Measurements from ENCODE around the gene CERT1.

CERT1 gene

DNA sequence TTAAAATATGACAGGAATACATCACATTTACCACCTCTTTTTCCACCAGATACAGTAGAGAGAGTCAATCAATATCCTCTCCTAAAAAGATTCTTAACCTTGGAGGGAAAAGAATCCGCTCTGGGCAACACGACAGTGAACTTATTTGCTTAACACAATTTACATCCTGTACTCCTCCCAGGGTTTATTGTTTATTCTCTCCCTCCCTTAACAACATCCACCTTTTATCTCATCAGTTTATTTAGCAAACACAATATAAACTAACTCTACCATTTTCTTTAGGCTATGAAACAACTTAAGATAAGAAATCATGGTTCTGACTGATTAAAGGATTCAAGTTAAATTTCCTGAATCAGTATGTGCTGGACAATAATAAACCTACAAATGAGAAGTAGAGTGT is 50.9 kb downstream of the CERT1 start:
- no peaks in the 10 kb centered on the region for H3K27me3 ChIP-seq (ENCODE audit: control insufficient read depth, insufficient read depth, low read length)
- H3K27ac ChIP-seq (ENCODE audit: low read depth, low read length), result no peak overlapping the region
- H3K4me1 ChIP-seq (ENCODE audit: control insufficient read depth, insufficient read depth, low read length), result peaks cover 29% of the 10 kb centered on the region
- no peak overlapping the region for H3K4me3 ChIP-seq (ENCODE audit: low read depth, low read length)
- H3K9me3 ChIP-seq (ENCODE audit: control insufficient read depth, insufficient read depth, low read length), result no peaks in the 10 kb centered on the region
- H3K36me3 ChIP-seq (ENCODE audit: control insufficient read depth, insufficient read depth, low read length), result 0 out of 2 replicates have a peak, but pooled peaks cover 3% of the 10 kb centered on the region
- no peak overlapping the region for H3K9ac ChIP-seq (ENCODE audit: low read depth, low read length)

GRCh38 chr5:75457691-75458090 is 53.7 kb downstream of the CERT1 start:
- Histone ChIP-seq H3K27me3 (ENCODE audit: control insufficient read depth, insufficient read depth, low read length) (no peaks in the 10 kb centered on the region), H3K4me1 (ENCODE audit: control insufficient read depth, insufficient read depth, low read length) (peaks cover 14% of the 10 kb centered on the region), H3K4me3 (ENCODE audit: low read depth, low read length) (no peak overlapping the region), H3K27ac (ENCODE audit: low read depth, low read length) (no peak overlapping the region), H3K9me3 (ENCODE audit: control insufficient read depth, insufficient read depth, low read length) (no peaks in the 10 kb centered on the region), H3K9ac (ENCODE audit: low read depth, low read length) (no peak overlapping the region), H3K36me3 (ENCODE audit: control insufficient read depth, insufficient read depth, low read length) (0 out of 2 replicates have a peak, but pooled peaks cover 3% of the 10 kb centered on the region)

DNA sequence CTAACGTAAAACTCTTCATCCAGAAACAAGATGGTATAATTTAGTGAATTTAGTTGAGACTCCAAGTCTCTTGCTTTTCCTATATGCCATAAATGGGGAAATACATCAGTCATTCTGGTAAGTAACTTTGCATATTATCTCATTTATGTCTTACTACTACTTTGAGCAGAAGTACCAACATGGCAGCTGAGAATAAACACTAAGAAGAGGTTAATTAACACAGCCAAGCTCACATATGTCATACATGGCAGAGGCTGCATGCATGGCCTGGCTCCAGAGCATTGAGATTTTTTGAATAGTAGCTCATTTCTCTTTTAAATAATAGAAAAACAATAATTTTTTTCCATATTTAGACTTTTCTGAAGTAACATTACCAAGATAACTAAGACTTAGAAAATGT is 54.3 kb downstream of the CERT1 start:
- Histone ChIP-seq H3K27ac (ENCODE audit: low read depth, low read length) (no peak overlapping the region), H3K4me1 (ENCODE audit: control insufficient read depth, insufficient read depth, low read length) (peaks cover 14% of the 10 kb centered on the region), H3K4me3 (ENCODE audit: low read depth, low read length) (no peak overlapping the region), H3K36me3 (ENCODE audit: control insufficient read depth, insufficient read depth, low read length) (0 out of 2 replicates have a peak, but pooled peaks cover 3% of the 10 kb centered on the region), H3K9ac (ENCODE audit: low read depth, low read length) (no peak overlapping the region), H3K9me3 (ENCODE audit: control insufficient read depth, insufficient read depth, low read length) (no peaks in the 10 kb centered on the region), H3K27me3 (ENCODE audit: control insufficient read depth, insufficient read depth, low read length) (no peaks in the 10 kb centered on the region)

DNA sequence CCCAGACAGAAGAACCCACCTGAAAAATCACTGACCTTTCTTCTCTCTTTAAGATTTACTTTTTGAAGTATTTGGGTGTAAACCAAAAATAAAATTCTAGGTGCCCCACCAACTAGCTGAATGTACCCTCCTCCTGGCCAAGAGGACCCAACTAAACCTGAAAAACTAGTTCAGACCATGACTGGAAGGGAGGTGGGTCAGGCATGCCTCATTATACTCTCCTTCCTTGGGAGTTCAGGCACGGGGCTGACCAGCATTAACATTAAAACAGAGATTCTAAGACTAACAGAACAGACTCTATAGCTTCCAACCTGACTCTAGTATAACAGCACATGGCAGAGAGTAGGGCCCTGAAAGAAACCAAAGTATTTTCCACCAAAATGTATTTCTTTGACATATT is 61.4 kb downstream of the CERT1 start:
- Histone ChIP-seq H3K9me3 (ENCODE audit: control insufficient read depth, insufficient read depth, low read length) (no peaks in the 10 kb centered on the region), H3K9ac (ENCODE audit: low read depth, low read length) (no peak overlapping the region), H3K27me3 (ENCODE audit: control insufficient read depth, insufficient read depth, low read length) (no peaks in the 10 kb centered on the region), H3K27ac (ENCODE audit: low read depth, low read length) (peak overlapping the region; percentile 13), H3K4me1 (ENCODE audit: control insufficient read depth, insufficient read depth, low read length) (peaks cover 16% of the 10 kb centered on the region), H3K4me3 (ENCODE audit: low read depth, low read length) (no peak overlapping the region), H3K36me3 (ENCODE audit: control insufficient read depth, insufficient read depth, low read length) (no peaks in the 10 kb centered on the region)

DNA sequence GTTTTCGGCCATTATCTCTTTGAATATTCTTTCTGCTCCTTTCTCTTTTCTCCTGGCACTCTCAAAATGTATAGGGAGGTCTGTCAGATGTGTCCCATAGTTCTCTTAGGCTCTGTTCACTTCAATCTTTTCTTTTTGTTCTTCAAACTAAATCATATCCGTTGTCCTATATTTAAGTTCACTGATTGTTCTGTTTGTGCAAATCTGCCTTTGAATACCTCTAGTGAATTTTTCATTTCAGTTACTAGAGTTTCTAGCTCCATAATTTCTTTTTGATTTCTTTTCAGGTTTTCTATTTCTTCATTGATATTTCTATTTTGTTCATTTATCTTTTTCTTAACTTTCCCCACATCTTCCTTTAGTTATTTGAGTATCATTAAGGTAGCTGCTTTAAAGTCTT is 65.4 kb downstream of the CERT1 start:
- Histone ChIP-seq H3K27me3 (ENCODE audit: control insufficient read depth, insufficient read depth, low read length) (no peaks in the 10 kb centered on the region), H3K9me3 (ENCODE audit: control insufficient read depth, insufficient read depth, low read length) (no peaks in the 10 kb centered on the region), H3K4me3 (ENCODE audit: low read depth, low read length) (no peak overlapping the region), H3K36me3 (ENCODE audit: control insufficient read depth, insufficient read depth, low read length) (no peaks in the 10 kb centered on the region), H3K4me1 (ENCODE audit: control insufficient read depth, insufficient read depth, low read length) (peaks cover 16% of the 10 kb centered on the region), H3K27ac (ENCODE audit: low read depth, low read length) (no peak overlapping the region), H3K9ac (ENCODE audit: low read depth, low read length) (no peak overlapping the region)

DNA sequence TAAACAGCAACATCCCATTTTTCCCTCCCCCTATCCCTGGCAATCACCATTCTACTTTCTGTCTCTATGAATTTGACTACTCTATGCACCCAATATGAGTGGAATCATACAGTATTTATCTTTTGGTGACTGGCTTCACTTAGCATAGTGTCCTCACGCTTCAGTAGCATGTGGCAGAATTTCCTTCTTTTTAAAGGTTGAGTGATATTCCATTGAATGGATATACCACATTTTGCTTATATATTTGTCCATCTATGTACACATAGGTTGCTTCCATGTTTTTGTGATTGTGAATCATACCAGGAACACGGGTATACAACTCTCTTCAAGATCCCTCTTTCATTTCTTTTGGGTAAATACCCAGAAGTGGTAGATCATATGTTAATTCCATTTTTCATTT is 69.9 kb downstream of the CERT1 start:
- Histone ChIP-seq H3K9me3 (ENCODE audit: control insufficient read depth, insufficient read depth, low read length) (no peaks in the 10 kb centered on the region), H3K36me3 (ENCODE audit: control insufficient read depth, insufficient read depth, low read length) (no peaks in the 10 kb centered on the region), H3K4me3 (ENCODE audit: low read depth, low read length) (no peak overlapping the region), H3K27me3 (ENCODE audit: control insufficient read depth, insufficient read depth, low read length) (no peaks in the 10 kb centered on the region), H3K27ac (ENCODE audit: low read depth, low read length) (no peak overlapping the region), H3K4me1 (ENCODE audit: control insufficient read depth, insufficient read depth, low read length) (0 out of 2 replicates have a peak, but pooled peaks cover under 1% of the 10 kb centered on the region), H3K9ac (ENCODE audit: low read depth, low read length) (no peak overlapping the region)

DNA sequence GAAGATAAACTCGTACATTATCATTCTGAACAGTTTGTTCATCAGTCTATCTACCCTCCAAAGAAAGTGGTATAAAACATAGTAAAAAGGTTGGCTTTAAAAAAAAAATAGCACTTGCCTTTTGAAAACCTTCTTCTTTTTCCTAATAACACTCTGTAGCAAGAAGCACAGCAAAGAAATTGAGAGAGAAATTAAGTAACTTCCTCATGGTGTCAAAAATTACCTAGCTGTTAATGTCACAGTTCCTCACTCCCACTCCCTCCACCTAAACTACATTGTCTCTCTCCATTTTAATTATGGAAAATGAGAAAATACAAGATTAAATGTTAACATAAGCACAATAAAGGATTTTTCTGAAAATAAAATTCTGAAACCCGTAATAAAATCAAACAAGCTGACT is 72.2 kb downstream of the CERT1 start:
- Histone ChIP-seq H3K4me3 (ENCODE audit: low read depth, low read length) (no peak overlapping the region), H3K27me3 (ENCODE audit: control insufficient read depth, insufficient read depth, low read length) (no peaks in the 10 kb centered on the region), H3K9ac (ENCODE audit: low read depth, low read length) (no peak overlapping the region), H3K27ac (ENCODE audit: low read depth, low read length) (no peak overlapping the region), H3K36me3 (ENCODE audit: control insufficient read depth, insufficient read depth, low read length) (no peaks in the 10 kb centered on the region), H3K4me1 (ENCODE audit: control insufficient read depth, insufficient read depth, low read length) (no peaks in the 10 kb centered on the region), H3K9me3 (ENCODE audit: control insufficient read depth, insufficient read depth, low read length) (no peaks in the 10 kb centered on the region)

- Histone ChIP-seq H3K27me3 (ENCODE audit: control insufficient read depth, insufficient read depth, low read length) (no peaks in the 10 kb centered on the region), H3K36me3 (ENCODE audit: control insufficient read depth, insufficient read depth, low read length) (no peaks in the 10 kb centered on the region), H3K4me1 (ENCODE audit: control insufficient read depth, insufficient read depth, low read length) (no peaks in the 10 kb centered on the region), H3K9me3 (ENCODE audit: control insufficient read depth, insufficient read depth, low read length) (no peaks in the 10 kb centered on the region), H3K27ac (ENCODE audit: low read depth, low read length) (no peak overlapping the region), H3K4me3 (ENCODE audit: low read depth, low read length) (no peak overlapping the region), H3K9ac (ENCODE audit: low read depth, low read length) (no peak overlapping the region)
These were observed 72.7 kb downstream of the CERT1 start for GRCh38 chr5:75438722-75439121.

- no peaks in the 10 kb centered on the region for H3K27me3 ChIP-seq (ENCODE audit: control insufficient read depth, insufficient read depth, low read length)
- no peaks in the 10 kb centered on the region for H3K9me3 ChIP-seq (ENCODE audit: control insufficient read depth, insufficient read depth, low read length)
- H3K9ac ChIP-seq (ENCODE audit: low read depth, low read length), result no peak overlapping the region
- H3K27ac ChIP-seq (ENCODE audit: low read depth, low read length), result no peak overlapping the region
- H3K36me3 ChIP-seq (ENCODE audit: control insufficient read depth, insufficient read depth, low read length), result no peaks in the 10 kb centered on the region
- H3K4me3 ChIP-seq (ENCODE audit: low read depth, low read length), result no peak overlapping the region
- H3K4me1 ChIP-seq (ENCODE audit: control insufficient read depth, insufficient read depth, low read length), result no peaks in the 10 kb centered on the region
These were observed 76.3 kb downstream of the CERT1 start for GRCh38 chr5:75435096-75435495.

DNA sequence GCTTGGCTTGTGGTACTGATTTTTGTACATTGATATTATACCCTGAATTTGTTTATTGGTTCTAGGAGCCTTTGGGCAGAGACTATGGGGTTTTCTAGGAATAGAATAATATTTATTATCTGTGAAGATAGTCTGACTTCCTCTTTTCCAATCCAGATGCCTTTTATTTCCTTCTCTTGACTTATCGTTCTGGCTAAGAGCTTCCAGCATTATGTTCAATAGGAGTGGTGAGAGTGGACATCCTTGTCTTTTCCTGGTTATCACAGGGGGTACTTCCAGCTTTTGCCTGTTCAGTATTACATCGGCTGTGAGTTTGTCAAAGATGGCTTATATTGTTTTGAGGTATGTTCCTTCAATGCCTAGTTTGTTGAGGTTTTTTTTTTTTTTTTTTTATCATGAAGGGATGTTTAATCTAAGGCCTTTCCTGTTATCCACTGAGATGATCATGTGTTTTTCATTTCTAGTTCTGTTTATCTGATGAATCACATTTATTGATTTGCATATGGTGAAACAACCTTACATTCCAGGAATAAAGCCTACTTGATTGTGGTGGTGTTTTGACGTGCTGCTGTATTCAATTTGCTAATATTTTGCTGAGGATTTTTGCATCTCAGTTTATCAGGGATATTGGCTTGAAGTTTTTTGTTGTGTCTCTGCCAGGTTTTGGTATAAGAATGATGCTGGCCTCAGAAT is 77.5 kb downstream of the CERT1 start:
- Histone ChIP-seq H3K4me3 (ENCODE audit: low read depth, low read length) (no peak overlapping the region), H3K36me3 (ENCODE audit: control insufficient read depth, insufficient read depth, low read length) (no peaks in the 10 kb centered on the region), H3K4me1 (ENCODE audit: control insufficient read depth, insufficient read depth, low read length) (no peaks in the 10 kb centered on the region), H3K27me3 (ENCODE audit: control insufficient read depth, insufficient read depth, low read length) (no peaks in the 10 kb centered on the region), H3K9ac (ENCODE audit: low read depth, low read length) (no peak overlapping the region), H3K9me3 (ENCODE audit: control insufficient read depth, insufficient read depth, low read length) (no peaks in the 10 kb centered on the region), H3K27ac (ENCODE audit: low read depth, low read length) (no peak overlapping the region)

DNA sequence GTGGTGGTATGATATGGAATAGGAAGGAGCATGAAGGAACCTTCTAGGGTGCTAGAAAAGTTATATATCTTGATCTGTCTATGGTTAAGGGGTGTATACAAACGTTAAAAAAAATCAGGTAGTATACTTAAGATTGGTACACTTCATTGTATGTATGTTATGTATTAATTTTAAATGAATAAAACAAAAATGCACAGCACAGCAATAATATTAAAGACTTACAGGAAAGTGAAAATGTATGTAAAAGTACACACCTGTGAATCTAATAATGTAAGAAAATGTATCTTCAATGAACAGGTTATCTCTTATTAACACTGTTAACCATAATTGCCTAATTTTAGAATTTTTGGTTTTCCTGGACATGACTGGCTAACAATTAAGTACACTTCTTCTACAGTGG is 97.2 kb downstream of the CERT1 start:
- Histone ChIP-seq H3K9ac (ENCODE audit: low read depth, low read length) (no peak overlapping the region), H3K4me3 (ENCODE audit: low read depth, low read length) (no peak overlapping the region), H3K27me3 (ENCODE audit: control insufficient read depth, insufficient read depth, low read length) (no peaks in the 10 kb centered on the region), H3K9me3 (ENCODE audit: control insufficient read depth, insufficient read depth, low read length) (no peaks in the 10 kb centered on the region), H3K36me3 (ENCODE audit: control insufficient read depth, insufficient read depth, low read length) (peaks cover 32% of the 10 kb centered on the region), H3K4me1 (ENCODE audit: control insufficient read depth, insufficient read depth, low read length) (peaks cover 21% of the 10 kb centered on the region), H3K27ac (ENCODE audit: low read depth, low read length) (no peak overlapping the region)
